ENCODE measurements around the gene RAB36. TPM values are rescaled to one million over a fixed set of nuclear protein-coding genes. Genes with fewer than 3 reads are reported as not detected.

RAB36 gene
- total and polyA plus RNA-seq, 2 donors (not counting 1 experiment from before 2014, with no cell fraction given) = 1.1 to 3.3 TPM

GRCh38 chr22:23157560-23158515 lies 12.6 kb downstream of the RAB36 start:
- no peak overlapping the region for H3K4me3 Mint-ChIP-seq
- no peak overlapping the region for H2AFZ ChIP-seq (ENCODE audit: insufficient read depth, low read depth, low read length, poor library complexity, severe bottlenecking)
- CTCF ChIA-PET = interaction anchor here (1.0 to 2.4 kb wide), 6 partner anchors 11 to 202 kb away, joined by 3 to 8 read pairs (median 3); partner anchors contain the start of gene RSPH14

More at GRCh38 chr22:23157560-23158515, 12.6 kb downstream of the RAB36 start:
- Mint-ChIP-seq H3K9me3 (ENCODE audit: insufficient read depth) (no peaks in the 10 kb centered on the region), H3K4me1 (peaks cover 9% of the 10 kb centered on the region), H3K27me3 (no peaks in the 10 kb centered on the region), H3K27ac (no peak overlapping the region)
- POLR2A ChIA-PET = no interaction called here
- Histone ChIP-seq H3K4me3 (ENCODE audit: control extremely low read depth in 1 of 5, extremely low read depth in 1 of 5, insufficient read depth in 1 of 5, low read depth in 2 of 5, low read length in 4 of 5) (no peak overlapping the region), H3K4me1 (ENCODE audit: control insufficient read depth in 2 of 2, insufficient read depth in 2 of 2, low read length in 2 of 2) (peaks cover 8 to 10% of the 10 kb centered on the region in 2 donors), H3K9ac (ENCODE audit: low read length) (no peak overlapping the region), H3K36me3 (replicated peaks in 1 of 2; ENCODE audit: control extremely low read depth in 1 of 2, control insufficient read depth in 1 of 2, extremely low read depth in 1 of 2, insufficient read depth in 2 of 2, low read length in 1 of 2) (no peaks in the 10 kb centered on the region), H3K79me2 (ENCODE audit: control insufficient read depth, insufficient read depth, low read length) (no peaks in the 10 kb centered on the region), H3K9me3 (ENCODE audit: control extremely low read depth in 1 of 3, control insufficient read depth in 2 of 3, insufficient read depth in 1 of 3, low read length in 2 of 3) (no peaks in the 10 kb centered on the region), H4K20me1 (ENCODE audit: control insufficient read depth, insufficient read depth, low read length, poor library complexity, severe bottlenecking) (no peaks in the 10 kb centered on the region), H3K27me3 (replicated peaks in 1 of 4; ENCODE audit: control extremely low read depth in 1 of 4, control insufficient read depth in 3 of 4, insufficient read depth in 4 of 4, low read length in 3 of 4) (no peaks in the 10 kb centered on the region), H3K27ac (ENCODE audit: low read length in 2 of 2) (no peak overlapping the region), H3K4me2 (replicated peaks; ENCODE audit: low read depth, low read length, poor library complexity, severe bottlenecking) (no peak overlapping the region)
- WGBS (ENCODE audit: insufficient coverage) = 94% methylated on average over 21 of the region's 22 CpGs
- intact Hi-C loops (cut with micrococcal nuclease) = no loop called here
- DNase-seq = no peak
- no peak for ATAC-seq (ENCODE audit: low read depth)
- TF ChIP-seq CTCF (IDR thresholded peaks at IDR 0.05) = no peak
- TF ChIP-seq EZH2 (IDR thresholded peaks at IDR 0.05; ENCODE audit: borderline replicate concordance, insufficient read depth, low read depth, low read length, poor library complexity, severe bottlenecking) = no peak

Measured in B cell (primary cell).